SKM-1 (cell line): Measurements from ENCODE around the gene TNS4.

Source experiments
- DNase-seq: peaks from one replicate; lab custom pipeline; 2025; ENCODE audit not compliant: unreplicated experiment; lab: John Stamatoyannopoulos, UW

The TNS4 gene

DNA sequence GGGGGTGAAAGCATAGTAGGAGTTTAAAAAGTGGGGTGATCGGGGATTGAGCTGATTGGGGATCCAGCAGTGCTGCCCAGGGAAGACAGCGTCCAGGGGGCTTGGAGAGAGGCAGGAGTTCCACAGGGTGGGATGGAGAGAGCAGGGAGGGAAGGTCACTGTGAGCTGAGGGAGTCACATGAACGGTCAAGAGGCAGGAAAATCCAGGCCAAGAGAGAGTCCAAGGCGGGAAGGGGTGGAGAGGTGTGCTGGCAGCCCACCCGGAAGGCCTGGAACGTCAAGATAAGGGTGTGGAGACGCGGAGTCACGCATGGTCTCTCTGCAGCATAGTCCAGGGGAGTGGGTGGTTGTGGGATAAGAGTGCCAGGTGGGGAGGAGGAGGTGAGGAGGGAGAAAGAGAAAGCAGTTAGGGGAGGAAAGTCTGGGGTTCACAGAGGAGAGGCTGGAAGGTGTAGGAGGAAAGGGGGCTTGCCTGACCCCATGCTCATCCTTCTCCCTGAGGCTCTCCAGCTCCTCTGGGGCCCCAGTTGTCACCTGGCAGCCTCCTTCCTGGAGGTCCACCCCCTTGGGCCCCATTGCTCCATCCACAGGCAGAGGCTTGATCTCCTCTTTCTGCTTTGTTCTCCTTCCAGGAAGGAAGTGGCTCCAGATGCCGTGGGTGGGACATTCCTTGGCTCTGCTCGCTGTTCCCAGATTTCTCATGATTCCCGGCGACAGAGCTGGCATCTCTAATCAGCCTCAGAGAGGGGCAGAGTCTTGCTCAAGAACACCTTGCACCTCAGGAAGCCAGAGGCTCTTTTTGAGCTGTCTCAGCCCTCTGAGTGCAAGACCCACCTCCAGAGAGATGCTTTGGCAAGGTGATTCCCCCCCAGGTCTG, 35.1 kb upstream of the TNS4 start:
- DNase-seq = no peak

DNA sequence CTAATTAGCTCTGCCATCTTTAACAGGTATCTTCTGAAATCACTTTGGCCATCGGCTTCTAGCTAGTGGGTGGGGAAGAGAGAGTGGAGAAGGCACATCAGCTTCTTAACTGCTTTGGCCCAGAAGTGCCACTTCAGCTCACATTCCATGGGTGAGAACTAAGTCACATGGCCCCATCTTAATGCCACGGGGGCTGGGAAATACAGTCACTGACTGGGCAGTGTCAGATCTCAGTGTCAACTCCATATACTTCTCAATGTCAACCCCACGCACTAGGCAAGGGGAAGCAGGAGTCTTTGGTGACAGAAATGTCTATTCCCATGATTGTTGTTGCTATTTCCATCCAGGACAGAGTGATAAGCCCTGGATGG, 34.5 kb upstream of the TNS4 start:
- no peak for DNase-seq

DNA sequence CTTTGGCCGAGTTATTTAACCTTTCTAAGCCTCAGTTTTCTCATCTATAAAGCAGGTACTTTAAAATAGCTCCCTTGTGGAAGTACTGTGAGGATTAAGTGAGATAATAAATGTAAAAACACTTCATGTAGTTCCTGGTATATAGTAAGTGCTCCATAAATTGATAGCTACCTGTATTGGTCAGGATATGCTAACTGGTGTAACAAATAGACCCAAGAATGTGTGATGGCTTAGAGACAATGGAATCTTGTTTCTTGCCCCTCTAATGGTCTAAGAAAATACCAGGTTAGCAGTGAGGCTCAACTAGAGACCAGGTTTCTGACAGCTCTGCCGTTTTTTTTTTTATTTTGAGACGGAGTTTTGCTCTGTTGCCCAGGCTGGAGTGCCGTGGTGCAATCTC, 34.0 kb upstream of the TNS4 start:
- no peak for DNase-seq

DNA sequence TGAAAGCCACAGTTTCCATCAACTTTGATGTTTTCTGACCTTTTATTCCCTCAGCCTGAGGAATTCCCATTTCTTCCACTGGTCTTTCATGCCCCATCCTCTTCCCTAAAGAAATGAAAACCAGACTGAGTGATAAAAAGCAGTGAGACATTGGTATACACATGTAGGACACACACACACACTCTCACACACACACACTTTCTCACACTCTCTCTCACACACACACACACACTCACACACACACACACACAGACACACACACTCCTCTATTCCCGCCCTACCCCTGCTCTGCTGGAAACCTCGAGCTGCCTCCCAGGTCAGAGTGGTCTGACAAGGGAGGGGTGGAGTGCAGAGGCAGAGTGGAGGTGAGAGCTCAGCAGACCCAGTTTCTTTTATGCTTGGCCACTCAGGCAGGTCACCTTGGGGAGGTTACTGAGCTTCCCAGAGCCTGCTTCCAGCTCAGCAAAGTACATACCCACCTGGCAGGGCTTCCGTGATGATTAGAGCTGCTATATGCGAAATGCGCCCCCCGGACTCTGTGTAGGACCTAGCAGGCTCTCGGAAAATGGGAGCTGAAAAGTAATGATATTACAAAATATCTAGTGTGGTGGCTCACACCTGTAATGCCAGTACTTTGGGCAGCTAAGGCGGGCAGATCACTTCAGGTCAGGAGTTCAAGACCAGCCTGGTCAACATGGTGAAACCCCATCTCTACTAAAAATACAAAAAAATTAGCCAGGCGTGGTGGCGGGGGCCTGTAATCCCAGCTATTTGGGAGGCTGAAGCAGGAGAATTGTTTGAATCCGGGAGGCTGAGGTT, 33.2 kb upstream of the TNS4 start:
- DNase-seq = no peak

DNA sequence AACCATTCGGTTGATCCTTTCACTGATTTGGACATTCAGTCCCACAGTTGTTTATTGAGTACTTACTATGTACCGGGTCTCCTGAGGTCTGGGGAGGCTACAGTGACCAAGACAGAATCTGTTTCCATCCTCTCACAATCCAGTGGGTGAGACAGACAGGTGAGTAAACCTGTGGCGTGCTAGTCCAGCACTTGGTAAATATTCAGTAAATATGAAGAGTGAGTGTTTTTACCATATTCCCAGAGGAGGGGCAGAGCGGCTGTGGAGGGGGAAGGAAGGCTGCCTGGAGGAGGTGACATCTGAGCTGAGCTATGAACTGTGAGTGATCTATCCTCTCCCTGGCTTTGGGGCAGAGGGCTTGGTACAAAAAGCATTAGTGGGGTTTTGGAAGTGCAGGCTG, 32.5 kb upstream of the TNS4 start:
- DNase-seq = no peak

DNA sequence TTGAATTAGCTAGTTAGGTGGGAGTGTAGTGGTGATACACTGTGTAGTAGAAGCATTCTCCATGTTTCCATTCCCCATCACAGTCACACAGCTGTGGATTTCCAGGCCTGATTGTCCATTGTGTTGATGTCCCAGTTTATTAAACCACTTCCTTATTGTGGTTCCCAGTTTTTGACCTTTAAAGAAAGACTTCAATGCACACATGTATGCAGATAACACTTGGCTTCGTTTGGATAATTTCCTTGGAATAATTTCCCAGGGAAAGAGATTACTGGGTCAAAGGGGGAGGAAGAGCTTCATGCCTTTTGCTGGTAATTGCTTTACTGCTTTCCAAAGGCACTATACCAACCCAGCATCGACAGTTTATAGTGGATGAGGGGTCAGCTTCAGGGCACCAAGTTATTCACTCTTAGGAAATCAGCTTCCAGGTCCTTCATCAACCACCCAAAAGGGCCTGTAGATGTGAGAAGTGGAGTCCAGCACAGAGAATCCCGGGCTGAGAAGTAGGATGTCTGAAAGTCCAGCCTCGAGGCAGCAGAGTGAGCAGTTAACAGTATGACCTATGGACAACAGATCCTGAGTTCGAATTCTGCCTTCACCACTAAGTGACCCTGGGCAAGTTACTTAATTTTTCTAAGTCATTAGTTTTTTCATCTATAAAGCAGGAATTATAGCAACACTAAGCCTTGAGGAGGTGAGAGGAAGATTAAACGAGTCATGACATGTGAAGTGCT, 31.3 kb upstream of the TNS4 start:
- DNase-seq = no peak

DNA sequence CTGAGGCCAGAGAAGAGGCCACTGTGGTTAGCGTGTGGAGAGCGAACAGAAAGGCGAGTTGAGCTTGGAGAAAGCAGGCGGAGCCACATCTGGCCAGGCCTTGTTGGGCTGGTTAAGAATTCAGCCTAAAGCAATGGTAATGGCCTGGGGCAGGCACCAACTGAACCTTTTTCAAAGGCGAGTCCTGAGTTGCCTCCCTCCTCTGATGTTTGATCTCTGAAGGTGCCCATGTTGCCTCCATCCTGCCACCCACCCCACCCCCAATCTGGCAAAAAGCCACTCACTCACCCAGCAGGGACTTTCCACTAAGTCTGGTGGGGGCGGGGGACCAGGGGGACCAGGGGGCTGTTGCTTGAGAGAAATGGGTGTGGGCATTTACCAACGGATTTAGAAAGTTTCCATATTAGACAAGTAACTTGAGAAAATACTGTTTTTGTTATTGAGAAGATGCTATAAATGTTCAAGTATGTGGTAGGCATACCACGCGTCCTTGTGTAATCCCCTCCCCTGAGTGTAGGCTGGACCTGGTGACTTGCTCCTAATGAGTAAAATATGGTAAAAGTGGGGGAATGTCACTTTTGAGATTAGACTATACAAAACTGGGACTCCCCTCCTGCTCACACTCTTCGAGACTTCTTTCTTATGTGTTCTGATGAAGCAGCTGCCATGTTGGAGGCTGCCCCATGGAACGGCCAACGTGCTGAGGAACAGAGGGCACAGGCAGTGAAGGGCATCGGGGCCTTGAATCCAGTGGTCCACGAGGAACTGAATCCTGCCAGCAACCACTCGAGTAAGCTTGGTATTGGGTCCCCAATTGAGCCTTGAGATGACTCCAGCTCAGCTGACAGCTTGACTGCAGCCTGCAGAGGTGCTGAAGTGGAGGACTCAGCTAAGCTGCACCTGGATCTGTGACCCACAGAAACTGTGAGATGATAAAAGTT, 29.9 kb upstream of the TNS4 start:
- no peak for DNase-seq

DNA sequence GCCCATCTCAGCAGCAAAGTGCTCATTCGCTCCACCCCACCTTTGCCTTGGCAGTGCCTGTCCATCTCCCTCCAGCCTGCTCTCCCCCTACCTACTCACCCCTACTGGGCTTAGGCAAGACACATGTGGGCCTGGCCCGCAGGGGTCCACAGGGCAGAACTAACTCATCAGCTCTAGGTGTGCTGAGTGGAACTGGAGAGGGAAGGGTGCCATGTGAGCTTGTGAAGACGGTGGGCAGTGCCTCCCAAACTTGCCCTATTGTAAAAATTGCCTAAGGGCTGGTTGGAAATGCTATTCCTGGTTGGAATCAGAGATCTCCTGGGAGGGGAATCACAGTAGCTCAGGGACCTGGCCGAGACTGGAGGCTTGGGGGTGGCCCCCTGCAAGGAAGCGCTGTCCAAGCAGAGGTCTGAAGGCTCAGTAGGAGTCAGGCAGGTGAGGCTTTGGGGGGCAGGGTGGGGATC, 29.1 kb upstream of the TNS4 start:
- DNase-seq = no peak

DNA sequence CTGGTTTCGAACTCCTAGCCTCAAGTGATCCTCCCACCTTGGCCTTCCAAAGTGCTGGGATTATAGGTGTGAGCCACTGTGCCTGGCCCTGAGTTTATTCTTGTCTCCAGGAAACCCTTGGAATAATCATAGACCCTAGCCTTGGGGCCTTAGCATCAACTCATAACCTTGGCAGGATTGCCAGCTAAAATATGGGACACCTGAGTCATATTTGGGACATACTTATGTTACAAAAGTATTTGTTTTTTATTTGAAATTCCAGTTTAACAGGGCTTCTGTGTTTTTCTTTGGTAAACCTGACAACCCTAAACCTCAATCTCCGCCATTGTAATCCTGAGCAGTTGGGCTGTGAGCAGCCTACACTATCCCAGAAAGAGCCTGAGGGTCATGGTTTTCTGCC, 28.6 kb upstream of the TNS4 start:
- no peak for DNase-seq

DNA sequence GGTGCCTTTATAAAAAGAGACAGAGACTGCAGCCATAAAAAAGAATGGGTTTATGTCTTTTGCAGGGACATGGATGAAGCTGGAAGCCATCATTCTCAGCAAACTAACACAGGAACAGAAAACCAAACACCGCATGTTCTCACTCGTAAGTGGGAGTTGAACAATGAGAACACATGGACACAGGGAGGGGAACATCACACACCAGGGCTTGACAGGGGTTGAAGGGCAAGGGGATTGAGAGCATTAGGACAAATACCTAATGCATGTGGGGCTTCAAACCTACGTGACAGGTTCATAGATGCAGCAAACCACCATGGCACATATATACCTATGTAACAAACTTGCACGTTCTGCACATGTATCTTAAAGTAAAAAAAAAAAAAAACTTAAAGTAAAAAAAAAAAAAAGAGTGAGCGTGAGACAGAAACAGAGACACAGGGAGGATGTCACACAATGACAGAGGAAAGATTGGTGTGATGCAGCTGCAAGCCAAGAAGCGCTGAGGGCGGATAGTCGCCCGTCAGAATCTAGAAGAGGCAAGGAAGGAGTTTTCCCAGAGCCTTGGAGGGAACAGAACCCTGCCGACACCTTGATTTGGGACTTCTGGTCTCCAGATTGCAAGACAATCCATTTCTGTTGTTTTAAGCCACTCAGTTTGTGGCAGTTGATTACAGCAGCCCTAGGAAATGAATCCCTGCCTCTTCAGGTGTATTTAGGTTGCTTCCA, 27.4 kb upstream of the TNS4 start:
- DNase-seq = no peak

DNA sequence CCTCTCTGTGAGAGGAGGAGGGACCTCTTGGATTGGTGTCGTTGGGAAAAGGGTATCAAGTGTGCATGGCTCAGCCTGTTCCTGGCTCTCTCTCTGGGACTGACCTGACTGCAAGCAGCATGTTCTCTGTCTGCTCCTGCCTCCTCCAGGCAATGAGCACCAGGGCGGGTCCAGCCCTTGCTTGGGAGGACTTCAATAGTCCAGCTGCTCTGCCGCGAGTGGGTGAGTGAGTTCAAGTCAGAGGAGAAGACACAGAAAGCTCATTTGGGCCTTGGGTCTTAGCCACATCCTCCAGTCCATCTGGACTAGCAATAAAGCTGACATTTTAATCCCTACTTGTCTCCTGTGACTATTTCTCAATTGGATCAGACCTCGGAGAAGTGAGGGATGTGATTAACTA, 25.2 kb upstream of the TNS4 start:
- DNase-seq = no peak

DNA sequence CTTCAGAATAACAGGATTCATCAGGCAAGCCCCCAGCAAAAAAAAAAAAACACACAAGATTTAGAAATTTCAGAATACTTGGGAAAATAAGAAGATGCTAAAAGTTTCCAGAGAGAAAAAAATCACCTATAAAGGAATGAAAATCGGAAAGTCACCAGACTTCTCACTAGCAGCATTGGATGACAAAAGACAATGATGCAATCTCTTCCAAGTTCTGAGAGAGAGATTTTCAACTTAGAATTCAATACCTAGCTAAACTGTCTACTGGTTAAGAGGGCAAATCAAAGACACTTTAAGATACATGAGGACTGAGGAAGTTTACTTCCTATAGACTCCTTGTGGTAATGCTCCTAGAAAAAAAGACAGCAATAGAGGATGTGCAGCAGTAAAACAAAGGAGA, 23.9 kb upstream of the TNS4 start:
- no peak for DNase-seq

DNA sequence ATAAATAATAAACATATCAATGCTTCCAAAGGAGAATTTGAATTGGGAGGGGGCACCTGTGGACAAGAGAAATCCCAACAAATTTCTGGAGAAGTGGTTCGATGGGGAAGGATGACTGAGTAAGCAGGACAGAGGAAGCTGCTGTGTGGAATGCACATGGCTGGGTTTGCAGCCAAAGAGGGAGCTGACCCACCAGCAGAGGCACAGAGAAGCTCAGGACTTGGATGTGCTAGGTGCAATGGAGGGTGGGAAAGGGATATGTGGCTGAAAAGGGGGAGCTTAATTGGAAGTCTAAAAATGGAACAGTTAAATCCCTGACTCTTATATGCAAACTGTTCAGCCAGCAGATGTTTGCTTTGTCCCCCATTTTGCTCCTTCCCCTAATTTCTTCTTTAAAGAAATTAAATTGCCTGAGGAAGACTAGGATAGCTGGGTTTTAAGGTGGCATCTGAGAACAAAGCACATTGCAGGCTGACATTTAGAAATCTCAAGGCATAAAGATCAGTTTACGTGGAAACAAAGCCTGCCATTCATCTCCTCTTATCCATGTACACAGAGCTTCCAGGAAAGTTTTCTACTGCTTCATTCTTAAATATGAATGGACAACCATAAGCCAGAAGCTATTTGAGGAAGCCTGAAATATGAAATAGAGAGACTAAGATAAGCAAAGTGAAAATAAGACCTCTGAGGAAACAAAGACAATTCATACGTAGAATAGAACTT, 23.0 kb upstream of the TNS4 start:
- no peak for DNase-seq

DNA sequence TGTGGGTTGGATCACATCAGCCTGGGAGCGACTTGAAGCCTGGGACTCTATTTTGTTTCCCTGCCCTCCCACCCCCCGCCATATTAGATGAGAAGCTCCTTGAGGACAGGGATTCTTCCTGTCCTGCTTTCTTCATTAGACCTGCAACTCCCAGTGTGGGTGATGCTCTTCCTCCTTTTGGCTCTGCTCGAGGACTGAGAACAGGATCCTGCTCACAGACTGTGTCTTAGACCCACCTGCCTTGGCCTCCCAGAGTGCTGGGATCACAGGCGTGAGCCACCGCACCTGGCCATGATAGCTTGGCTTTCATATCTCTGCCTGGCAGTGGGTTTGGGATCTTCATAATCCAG, 21.5 kb upstream of the TNS4 start:
- DNase-seq = no peak

DNA sequence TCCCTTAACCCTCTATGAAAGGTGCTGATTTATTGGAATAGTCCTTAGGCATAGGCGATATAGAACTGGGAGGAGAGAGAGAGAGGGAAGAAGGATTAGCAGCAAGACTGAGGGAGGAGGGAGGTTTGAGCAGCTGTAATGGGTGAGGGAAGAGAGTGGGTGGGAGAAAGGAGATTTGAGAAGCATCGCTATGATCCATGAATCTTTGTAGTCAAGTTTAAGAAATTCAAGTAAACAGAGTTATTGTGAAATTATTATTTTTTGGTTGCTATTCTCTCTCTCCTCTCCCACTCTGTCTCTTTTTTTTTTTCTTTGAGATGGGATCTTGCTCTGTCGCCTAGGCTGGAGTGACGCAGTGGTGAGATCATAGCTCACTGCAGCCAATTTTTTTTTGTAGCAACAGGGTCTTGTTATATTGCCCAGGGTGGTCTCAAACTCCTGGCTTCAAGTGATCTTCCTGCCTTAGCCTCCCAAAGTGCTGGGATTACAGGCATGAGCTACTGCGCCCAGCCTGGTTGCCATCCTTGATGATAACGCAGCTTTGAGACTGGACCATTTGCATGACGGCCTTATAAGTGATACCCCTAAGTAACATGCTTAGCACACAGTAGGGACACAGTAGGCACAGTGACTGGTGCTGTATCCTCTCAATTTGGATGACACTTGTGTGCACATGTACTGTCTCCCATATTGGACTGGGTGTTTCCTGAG, 21.0 kb upstream of the TNS4 start:
- no peak for DNase-seq

DNA sequence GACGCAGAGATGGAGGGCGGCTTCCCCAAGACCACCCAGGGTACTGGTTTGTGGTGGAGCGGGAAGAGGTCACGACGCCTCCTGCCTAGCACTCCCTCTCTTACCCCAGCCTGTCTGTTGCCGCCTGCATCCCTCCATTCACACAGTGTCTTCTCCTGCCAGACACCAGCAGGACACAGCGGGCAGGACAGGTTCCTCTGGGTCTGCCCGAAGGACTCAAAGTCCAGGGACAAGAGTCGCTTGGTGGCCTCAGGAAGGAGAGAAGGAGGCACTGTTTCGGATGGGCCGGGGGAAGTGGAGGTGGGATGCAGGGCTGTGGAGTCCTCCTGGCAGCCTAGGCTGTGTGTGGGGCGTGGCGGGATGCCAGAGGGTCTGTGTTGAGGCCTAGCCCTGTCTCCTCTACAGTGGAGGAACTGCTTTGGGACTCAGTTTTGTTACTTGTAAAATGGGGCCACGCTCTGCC, 19.6 kb upstream of the TNS4 start:
- DNase-seq = no peak

DNA sequence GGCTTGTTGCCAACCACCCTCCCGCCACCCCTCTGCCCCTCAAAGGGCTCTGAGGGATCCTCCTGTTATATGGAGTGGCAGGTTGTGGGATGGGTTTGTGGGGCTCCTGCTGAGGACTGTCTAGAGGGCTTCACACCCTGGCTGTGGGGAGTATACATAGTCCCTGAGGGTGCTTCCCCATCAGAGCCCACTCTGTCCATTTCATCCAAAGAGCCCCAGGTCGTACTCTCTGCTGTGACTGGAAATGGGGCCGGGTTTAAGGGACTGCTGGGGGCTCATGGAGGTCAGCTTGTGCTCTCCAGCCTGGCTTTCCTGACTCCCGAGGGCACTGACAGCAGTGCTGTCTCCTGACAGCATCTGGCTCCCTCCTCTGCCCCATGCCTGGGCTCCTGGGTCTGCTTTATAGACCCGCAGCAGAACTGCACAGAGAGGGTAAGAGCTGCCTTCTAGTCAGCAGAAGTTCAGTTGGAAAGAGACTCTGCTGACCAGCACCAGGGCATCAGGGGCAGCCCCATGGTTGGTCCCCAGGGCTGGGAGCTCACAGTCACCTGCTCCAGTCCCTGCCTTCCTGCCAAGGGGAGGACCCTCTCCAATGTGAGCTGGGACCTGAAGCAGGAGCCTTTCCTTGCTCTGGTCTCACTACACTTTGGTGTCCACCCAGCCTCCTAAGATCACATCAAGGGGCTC, 17.8 kb upstream of the TNS4 start:
- no peak for DNase-seq
